Right renal cortex interstitium (tissue), 3 donors: ENCODE measurements around the gene GRID1. TPM values are rescaled to one million over a fixed set of nuclear protein-coding genes. Genes with fewer than 3 reads are reported as not detected.

ENCODE experiments used
- DNase-seq, 3 donors: peaks; one replicate each; pipeline ENCODE4 v3.0.0-alpha.2; 2013; ENCODE audit warnings: low read depth in 3 of 3, low spot score in 2 of 3
- polyA plus RNA-seq, 3 donors: library from polyadenylated mRNA; unstranded; fragments of 120-200 nt; gene quantifications; one replicate each; pipeline ENCODE4 v1.2.1, GENCODE V29; 2013; ENCODE audit not compliant: insufficient read length in 3 of 3

The GRID1 gene
- polyA plus RNA-seq, 3 donors = 1.6 to 1.8 (median 1.7) TPM

DNA sequence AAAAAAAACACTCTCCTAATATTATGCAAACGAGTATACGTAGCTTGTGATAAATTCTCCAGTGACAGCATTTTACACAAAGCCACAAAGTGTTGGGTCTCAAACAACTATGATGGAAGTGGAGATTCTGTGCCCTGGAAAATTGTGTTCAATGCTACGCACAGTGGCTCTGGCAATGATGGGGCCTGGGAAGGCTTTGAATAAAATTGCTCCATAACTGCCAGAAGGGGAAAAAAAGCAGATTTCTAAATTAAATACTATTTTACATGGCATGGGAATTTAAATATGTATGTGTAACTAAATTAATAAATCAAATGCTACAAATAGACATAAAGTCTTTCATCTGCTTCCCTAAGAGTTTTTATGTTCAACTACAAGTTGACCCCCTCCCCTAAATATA lies 306.7 kb downstream of the GRID1 start:
- DNase-seq = no peak

- no peak for DNase-seq
Measured at GRCh38 chr10:86058964-86059363, 307.6 kb downstream of the GRID1 start.

DNA sequence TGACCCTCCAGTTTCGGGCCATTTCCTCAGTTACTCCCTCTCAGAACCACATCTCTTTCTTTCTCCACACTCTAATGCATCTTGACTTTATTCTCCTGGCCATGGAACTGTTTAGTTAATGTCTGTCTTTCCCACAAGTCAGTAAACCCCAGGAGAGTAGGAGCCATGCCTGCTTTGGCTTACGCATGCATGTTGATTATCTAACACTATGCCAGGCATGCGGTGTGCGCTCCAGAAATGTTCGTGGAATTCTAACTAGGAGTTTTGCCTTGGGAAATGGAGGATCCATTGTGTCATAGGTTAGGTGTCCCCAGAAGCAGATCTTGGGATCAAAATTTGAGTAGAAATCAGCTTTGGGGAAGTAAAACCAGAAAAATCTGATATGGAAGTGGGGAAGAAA lies 308.9 kb downstream of the GRID1 start:
- no peak for DNase-seq

DNA sequence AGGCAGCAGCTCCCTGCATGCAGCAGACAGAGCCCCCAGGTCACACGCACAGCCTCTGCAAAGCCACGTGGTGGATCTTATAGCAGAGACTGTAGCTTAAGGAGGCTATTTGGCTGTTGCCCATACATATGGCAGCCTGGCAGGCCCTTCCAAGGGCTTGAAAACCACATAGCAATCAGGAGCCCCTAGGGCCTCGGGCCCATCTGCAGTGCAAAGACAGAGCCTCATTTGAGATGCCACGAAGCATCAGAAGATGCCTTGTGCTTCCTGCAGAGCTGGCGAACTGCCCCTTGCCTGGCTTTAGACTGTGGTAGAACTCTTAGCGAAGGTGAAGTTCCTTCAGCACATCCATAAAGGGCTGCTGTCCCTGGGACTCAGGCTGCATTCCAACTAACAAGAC lies 309.9 kb downstream of the GRID1 start:
- DNase-seq = no peak

DNA sequence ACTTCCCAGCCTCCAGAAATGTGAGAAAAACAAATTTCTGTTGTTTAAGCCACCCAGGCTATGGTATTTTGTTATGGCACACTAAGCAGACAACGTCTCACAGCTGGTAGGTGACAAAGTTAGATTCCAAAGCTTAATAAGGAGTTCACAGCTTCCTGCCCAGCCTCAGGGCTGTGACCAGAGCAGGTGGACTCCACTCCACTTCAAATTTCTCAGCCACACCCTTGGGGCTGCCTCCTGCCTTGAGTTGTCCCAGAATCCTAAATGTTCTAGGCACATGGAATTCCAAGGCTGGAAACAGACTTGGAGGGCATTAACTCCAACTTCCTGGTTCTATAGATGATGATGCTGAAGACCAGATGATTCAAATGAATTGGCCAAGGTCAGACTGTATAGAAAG lies 310.7 kb downstream of the GRID1 start:
- DNase-seq = no peak

- DNase-seq = no peak
Measured at GRCh38 chr10:86053675-86054074, 312.9 kb downstream of the GRID1 start.

DNA sequence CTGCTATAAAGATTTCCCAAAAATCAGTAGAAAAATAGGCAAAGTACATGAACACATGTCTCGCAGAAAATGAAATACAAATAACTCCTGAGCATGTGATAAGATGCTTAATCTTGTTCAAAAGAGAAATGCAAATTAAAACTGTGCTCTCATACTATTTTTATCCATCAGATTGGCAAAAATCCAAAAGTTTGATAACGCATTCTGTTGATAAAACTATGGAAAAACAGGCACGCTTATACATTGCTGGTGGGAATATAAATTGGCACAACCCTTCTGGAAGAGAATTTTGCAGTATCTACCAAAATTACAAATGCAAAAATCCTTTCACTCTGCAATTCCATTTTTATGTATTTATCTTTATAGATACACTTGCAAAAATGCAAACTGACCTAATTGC lies 315.0 kb downstream of the GRID1 start:
- DNase-seq = no peak

DNA sequence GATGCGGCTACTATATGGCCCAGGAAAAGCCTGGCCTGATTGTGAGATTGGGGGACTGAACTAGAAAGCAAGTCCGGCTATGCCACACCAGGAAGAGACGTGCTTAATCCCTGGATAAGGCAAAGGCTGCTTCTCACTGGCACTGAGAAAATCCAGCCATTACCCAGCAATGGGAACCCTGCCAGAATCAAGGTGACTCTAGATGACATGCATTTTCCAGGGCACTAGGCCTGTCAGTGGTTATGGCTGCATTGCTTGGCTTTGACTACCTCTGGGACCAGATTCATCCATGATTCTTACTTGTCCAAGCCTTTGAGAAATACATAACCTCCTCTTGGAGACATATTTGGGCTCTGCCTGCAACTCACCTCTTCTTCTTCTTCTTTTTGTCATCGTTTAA lies 317.2 kb downstream of the GRID1 start:
- DNase-seq = no peak

DNA sequence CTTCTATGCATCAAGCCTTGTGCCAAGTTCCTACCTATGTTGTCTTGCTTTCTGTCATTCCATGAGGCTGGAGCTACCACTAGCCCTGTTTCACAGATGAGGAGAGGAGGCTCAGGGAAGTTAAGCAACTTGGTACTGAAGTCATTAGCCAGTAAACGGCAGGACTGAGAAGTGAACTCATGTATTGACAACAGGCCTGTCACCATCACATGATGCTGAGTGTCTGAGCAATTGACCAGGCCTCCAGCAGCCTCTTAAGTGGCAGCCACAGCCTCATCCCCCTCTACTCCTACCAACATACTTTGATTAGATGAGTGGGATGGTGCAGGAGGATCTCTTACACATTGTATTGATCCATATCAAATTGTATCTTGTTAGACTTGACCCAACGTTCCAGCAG lies 317.6 kb downstream of the GRID1 start:
- no peak for DNase-seq

- no peak for DNase-seq
Measured at GRCh38 chr10:86048571-86048970, 318.0 kb downstream of the GRID1 start.

DNA sequence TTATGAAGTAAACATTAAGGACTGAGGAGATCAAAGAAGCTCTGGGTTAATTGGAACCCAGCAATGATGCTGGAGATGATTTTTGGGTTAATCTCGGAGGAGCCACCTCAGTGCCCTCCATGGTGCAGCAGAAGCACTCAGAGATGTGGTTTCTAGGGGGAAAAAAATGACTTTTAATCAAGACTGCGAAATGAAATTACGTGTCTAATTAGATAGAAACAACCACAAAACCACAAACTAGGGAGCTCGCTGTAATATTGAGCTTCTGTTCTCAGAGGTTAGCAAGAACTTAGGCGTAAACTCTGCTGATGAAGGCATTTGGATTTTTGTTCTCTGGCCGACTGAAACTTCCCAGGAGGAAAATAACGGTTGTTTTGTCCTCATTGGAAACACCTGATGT lies 319.0 kb downstream of the GRID1 start:
- no peak for DNase-seq

- DNase-seq = no peak
Measured at GRCh38 chr10:86046845-86047460, 319.6 kb downstream of the GRID1 start.

DNA sequence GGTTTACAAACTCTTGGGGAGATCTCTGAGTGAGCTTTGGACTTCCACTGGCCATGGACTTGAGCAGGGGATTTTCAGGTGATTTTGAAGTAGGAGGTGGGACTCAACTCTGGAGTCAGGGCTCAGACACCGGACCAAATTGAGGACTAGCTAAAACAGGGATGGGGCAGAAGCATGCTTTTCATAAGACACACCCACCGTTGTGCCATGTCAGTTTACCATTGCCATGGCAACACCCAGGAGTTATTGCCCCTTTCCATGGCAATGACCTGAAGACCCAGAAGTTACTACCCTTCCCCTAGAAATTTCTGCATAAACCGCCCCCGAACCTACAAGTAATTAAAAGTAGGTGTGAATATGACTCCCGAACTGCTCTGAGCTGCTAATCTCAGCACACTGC lies 320.7 kb downstream of the GRID1 start:
- no peak for DNase-seq

DNA sequence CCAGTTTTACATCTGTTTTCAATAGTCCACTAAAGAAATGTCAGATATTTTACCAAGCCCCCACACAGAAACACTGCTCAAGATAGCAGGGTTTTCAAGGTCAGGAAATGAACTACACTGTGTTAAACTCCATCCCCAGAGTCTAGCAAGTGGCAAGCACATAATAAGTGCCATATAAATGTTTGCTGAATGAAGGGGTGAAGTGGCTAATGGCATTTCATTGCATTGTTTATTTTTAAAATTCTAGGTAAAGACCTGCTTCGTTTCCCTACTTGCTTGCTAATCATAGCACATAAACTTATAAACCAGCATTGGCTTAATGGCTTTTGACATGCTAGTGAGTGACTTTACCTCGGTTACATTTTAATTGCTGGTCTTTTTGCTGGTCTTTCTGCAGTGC lies 322.6 kb downstream of the GRID1 start:
- no peak for DNase-seq

DNA sequence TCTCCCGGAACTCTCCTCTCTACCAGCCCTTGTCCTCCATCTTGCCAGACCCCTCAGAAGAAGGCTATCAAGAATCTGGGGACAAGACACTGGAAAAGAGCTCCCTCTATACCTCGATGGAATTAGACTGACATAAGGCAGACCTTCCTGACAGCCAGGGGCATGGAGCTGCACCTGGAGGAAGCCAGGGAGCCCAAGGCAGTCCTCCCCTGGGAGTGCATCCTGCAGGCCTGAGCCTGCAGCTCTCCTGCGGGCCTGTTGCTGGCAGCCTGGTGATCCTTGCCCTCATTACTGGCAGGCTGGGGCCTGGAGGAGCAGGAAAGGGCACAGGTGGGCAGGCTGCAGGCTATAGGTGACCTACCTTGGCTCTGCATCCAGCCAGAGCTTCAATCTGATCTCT lies 323.4 kb downstream of the GRID1 start:
- no peak for DNase-seq

DNA sequence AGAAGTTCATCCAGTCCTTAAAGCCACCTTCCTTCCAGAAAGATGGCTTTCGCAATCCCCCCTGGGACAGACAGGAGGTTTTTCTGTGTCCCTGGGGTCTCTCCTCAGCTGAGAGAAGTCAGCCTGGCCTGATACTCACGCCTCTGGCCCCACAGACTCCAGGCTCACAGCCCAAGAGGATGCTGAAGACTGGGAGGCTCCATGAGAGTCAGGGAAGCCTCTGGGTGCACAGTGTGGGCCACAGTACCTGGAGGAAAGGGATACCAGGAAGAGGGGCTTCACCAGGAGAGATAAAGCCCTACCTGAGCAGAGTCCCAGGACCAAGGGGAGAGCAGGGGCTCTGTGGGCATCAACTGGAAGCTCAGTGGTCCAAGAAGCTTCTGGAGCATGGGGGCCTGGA lies 324.4 kb downstream of the GRID1 start:
- no peak for DNase-seq

DNA sequence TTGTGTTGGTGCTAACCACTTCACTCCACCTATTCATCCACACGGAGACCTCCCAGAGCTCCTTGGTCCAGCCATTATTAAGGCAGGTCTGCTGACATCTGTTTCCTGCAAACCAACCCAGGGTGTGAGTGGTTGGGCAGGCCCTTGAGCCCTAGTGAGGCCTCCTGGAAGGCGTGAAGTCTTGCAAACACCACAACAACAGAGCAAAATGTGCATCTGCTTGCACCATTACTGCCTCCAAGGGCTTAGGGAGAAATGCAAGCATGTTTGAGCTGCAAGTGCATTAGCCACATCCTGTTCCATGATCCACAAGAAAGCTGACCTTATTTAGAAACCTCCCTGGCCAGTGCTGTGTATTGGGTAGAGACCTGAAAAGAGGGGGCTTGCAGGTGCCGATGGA lies 325.5 kb downstream of the GRID1 start:
- no peak for DNase-seq

DNA sequence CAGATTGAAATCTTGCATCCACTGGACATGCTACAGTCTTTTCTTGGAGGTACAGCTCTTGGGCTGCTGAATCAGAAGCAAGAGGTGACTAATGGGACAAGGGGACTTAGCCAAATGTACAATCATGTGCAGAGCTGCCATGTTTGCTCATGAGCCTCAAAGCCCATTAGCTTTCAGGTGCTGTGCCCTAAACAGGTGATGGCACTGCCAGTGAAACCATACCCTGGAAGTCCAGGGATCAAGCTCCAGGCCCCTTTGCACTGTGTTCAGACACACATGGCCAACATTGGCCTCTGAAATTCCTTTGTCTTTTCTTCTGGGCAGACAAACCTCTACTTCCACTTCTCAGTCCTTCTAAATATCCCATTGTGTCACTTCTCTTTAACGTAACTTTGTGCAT lies 328.2 kb downstream of the GRID1 start:
- DNase-seq = no peak

DNA sequence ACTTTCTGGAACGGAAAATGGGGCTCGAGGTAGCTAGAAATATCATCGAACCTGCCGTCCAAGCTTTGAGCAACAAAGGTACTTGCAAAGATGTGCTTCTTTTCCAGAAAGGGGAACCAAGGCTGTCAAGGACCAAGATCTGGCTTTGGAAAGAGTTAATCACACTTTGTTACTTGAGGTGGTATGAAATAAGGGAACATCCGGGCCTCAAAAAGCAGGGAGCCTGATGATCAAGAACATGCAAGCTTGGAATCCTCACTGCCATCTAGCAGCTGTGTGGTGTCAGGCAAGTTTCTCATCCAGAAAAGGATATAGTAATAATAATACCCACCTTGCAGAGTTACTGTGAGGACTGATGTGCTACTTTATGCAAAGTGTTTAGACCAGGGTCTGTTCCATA lies 329.5 kb downstream of the GRID1 start:
- DNase-seq = no peak

- DNase-seq = no peak
Measured at GRCh38 chr10:86036544-86036831, 330.1 kb downstream of the GRID1 start.

DNA sequence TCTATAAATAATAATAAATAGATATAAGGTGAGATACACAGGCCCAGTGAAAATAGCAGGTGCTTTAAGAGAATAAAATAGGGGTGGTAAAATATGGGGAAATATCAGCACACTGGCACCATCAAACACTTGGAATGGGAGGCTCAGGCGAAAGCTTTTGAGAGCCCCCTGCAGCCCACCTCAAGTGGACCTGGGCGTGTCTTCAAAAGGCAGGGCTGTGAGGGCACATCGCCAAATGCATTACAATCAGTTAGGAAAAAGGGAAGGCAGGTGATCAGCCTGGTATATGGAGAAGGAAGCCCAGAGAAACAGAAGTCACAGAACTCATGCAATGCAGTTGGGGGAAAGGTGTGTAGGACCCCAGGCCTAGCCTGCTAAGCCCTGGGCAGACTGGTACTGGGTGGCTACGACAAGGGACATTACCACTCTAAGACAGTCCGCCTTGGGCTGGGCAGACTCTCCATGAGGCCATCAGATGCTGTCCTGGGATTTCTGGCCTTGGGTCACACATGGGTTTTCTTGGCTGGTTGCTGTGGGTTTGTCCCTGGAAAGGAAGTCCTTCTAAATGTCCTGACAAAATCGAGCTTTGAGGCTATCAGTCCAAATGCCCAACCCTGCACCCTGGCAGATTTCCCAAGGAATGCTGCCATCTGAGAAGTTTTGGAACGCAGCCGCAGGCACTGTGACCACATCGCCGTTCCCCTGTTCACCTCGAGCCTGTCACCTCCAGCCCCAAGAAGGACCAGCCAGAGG lies 330.6 kb downstream of the GRID1 start:
- DNase-seq = no peak

GRCh38 chr10:86034710-86035109 lies 331.9 kb downstream of the GRID1 start:
- no peak for DNase-seq

GRCh38 chr10:86033581-86033980 lies 333.0 kb downstream of the GRID1 start:
- DNase-seq = no peak
